ENCODE measurements around the gene XAF1.

GRCh38 chr17:6823011-6823442, 67.2 kb downstream of the XAF1 start:
- TF ChIP-seq HCFC1 (IDR thresholded peaks at IDR 0.05; ENCODE audit: low read length) (no peak), PKNOX1 (IDR thresholded peaks at IDR 0.05) (no peak)
